Activated CD4-positive, alpha-beta memory T cell treated with anti-CD3 and anti-CD28 coated beads, Interleukin-2, amount 10 ng/mL, durations not matched to agents 7 days and 5 days (primary cell): ENCODE data around the gene MAP3K4. TPM values are rescaled to one million over a fixed set of nuclear protein-coding genes. Genes with fewer than 3 reads are reported as not detected.

ENCODE experiments used
- CTCF ChIA-PET: fragments of 350-600 bp; sonication (Branson Sonifier 250); formaldehyde crosslinking; loops from one replicate; lab custom pipeline; 2021; ENCODE audit warnings: antibody characterized with exemption, inconsistent platforms; lab: Charles Lee
- POLR2A ChIA-PET: fragments of 350-600 bp; sonication (Branson Sonifier 250); formaldehyde crosslinking; loops from one replicate; lab custom pipeline; 2021; ENCODE audit warnings: antibody characterized with exemption; lab: Charles Lee
- DNase-seq: peaks from one replicate; pipeline ENCODE4 v3.0.0-alpha.2; 2020
- H3K27ac Mint-ChIP-seq: one replicate; pipeline ENCODE4 v1.8.0; 2021; ENCODE audit warnings: mild to moderate bottlenecking, mixed read lengths
- H3K27me3 Mint-ChIP-seq: one replicate; pipeline ENCODE4 v1.8.0; 2021; ENCODE audit warnings: mixed read lengths
- H3K36me3 Mint-ChIP-seq: one replicate; pipeline ENCODE4 v1.8.0; 2021; ENCODE audit warnings: low read depth, mixed read lengths
- H3K4me1 Mint-ChIP-seq: one replicate; pipeline ENCODE4 v1.8.0; 2021; ENCODE audit warnings: mixed read lengths
- H3K4me3 Mint-ChIP-seq: one replicate; pipeline ENCODE4 v1.8.0; 2021; ENCODE audit warnings: mild to moderate bottlenecking, mixed read lengths
- H3K9me3 Mint-ChIP-seq: one replicate; pipeline ENCODE4 v1.8.0; 2021; ENCODE audit warnings: mixed read lengths
- total RNA-seq, 2 experiments: library from RNA; stranded (reverse); gene quantifications; one replicate each; pipeline ENCODE4 v1.2.3, GENCODE V29; 2021

The MAP3K4 gene
- total RNA-seq, 2 experiments from 2014 or later = 40.0 to 50.6 TPM

DNA sequence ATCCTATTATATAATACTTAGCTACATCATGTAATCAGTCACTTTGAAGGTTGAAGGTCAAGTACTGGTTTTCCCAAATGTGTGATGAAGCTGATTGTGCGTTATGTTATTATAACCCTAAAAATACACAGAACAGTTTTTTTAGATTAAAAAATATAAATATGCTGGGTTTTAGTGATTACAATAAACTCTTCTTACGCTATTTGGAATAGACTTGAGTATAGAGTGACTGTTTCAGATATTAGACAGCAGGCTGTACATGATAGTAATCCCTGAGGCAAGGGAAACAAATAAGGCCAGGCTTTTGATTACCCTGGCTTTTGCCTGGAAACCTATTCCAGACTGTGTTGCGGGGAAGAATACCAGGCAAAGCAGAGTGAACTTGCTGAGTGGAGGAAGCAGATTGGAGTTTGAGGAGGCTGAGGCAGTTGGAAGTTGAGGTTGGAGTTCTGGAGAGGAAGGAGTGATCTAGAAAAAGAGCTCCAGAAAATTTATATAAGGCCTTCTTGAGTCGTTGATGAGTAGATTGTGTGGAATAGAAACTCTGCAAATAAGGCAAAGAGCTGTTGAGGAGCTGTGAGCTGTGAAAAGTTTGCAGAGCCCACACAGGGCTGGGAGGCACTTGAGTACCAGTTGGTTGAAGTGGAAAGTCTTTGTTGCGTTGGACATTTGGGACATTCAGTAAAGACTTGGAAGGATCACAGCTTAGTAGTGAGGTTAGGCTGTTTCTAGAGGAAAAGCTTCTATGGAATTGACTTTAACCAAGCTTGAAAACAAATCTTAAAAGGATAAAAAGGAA, 26.4 kb downstream of the MAP3K4 start:
- Mint-ChIP-seq H3K27ac (no peak overlapping the region), H3K4me3 (no peak overlapping the region), H3K27me3 (no peaks in the 10 kb centered on the region), H3K4me1 (no peaks in the 10 kb centered on the region), H3K36me3 (peaks cover 12% of the 10 kb centered on the region), H3K9me3 (no peaks in the 10 kb centered on the region)
- ChIA-PET CTCF (no interaction called here), POLR2A (no interaction called here)
- DNase-seq = no peak

DNA sequence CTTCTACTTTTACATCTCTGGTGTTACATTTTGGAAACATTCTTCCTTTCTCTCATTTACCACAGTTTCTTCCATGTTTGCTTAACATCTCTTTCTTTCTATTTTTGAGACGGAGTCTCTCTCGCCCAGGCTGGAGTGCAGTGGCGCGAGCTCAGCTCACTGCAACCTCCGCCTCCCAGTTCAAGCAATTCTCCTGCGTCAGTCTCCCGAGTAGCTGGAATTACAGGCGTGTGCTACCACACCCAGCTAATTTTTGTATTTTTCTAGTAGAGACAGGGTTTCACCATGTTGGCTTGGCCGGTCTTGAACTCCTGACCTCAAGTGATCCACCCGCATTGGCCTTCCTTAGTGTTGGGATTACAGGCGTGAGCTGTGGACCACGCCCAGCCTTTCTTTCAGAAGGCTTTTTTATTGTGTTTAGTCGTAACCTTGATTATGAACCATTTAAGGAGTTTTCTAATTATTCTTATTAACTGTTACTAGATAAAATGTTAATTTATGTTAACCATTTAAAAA, 27.8 kb downstream of the MAP3K4 start:
- no peak overlapping the region for H3K27ac Mint-ChIP-seq
- H3K27me3 Mint-ChIP-seq = no peaks in the 10 kb centered on the region
- no peaks in the 10 kb centered on the region for H3K9me3 Mint-ChIP-seq
- DNase-seq = no peak
- H3K4me1 Mint-ChIP-seq = no peaks in the 10 kb centered on the region
- POLR2A ChIA-PET = no interaction called here
- H3K36me3 Mint-ChIP-seq = peaks cover 12% of the 10 kb centered on the region
- CTCF ChIA-PET = no interaction called here
- no peak overlapping the region for H3K4me3 Mint-ChIP-seq

DNA sequence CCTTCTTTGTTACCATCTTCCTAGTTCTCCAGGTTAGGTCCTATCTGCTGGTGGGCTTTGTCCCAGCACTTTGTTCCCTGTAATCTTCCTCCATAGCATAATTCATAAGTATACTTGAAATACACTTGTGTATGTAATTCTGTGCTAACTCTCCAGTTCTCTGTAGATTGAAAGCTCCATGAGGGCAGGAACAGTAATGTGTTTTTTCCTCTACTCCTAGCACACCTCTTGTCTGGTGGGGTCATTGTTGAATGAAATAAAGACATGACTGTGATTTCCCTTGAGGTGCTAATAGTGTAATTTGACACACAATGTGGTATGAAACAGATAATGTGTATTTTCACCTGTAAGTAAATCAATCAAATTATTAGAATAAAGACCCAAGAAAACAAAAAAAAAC, 30.0 kb downstream of the MAP3K4 start:
- no peaks in the 10 kb centered on the region for H3K9me3 Mint-ChIP-seq
- ChIA-PET POLR2A (interaction anchor here (1.3 kb wide), 1 partner anchor 30 kb away, joined by 3 read pairs; no protein-coding TSS in a partner anchor), CTCF (no interaction called here)
- H3K4me3 Mint-ChIP-seq = no peak overlapping the region
- no peaks in the 10 kb centered on the region for H3K27me3 Mint-ChIP-seq
- peaks cover 20% of the 10 kb centered on the region for H3K36me3 Mint-ChIP-seq
- no peak overlapping the region for H3K27ac Mint-ChIP-seq
- DNase-seq = no peak
- H3K4me1 Mint-ChIP-seq = no peaks in the 10 kb centered on the region

- Mint-ChIP-seq H3K4me3 (no peak overlapping the region), H3K9me3 (no peaks in the 10 kb centered on the region), H3K36me3 (peaks cover 20% of the 10 kb centered on the region), H3K4me1 (no peaks in the 10 kb centered on the region), H3K27me3 (no peaks in the 10 kb centered on the region), H3K27ac (no peak overlapping the region)
- ChIA-PET POLR2A (interaction anchor here (1.3 kb wide), 1 partner anchor 31 kb away, joined by 3 read pairs; no protein-coding TSS in a partner anchor), CTCF (no interaction called here)
- no peak for DNase-seq
Measured at GRCh38 chr6:161021998-161022743, 30.6 kb downstream of the MAP3K4 start.

GRCh38 chr6:161023316-161023715, 31.7 kb downstream of the MAP3K4 start:
- no peak overlapping the region for H3K4me3 Mint-ChIP-seq
- POLR2A ChIA-PET = no interaction called here
- H3K27ac Mint-ChIP-seq = no peak overlapping the region
- no peaks in the 10 kb centered on the region for H3K9me3 Mint-ChIP-seq
- H3K4me1 Mint-ChIP-seq = peaks cover 2% of the 10 kb centered on the region
- no peaks in the 10 kb centered on the region for H3K27me3 Mint-ChIP-seq
- CTCF ChIA-PET = no interaction called here
- DNase-seq = no peak
- H3K36me3 Mint-ChIP-seq = peaks cover 20% of the 10 kb centered on the region

GRCh38 chr6:161024364-161024920, 32.9 kb downstream of the MAP3K4 start:
- peaks cover 20% of the 10 kb centered on the region for H3K36me3 Mint-ChIP-seq
- H3K4me3 Mint-ChIP-seq = no peak overlapping the region
- no peak overlapping the region for H3K27ac Mint-ChIP-seq

GRCh38 chr6:161027385-161027784, 35.8 kb downstream of the MAP3K4 start:
- POLR2A ChIA-PET = no interaction called here
- Mint-ChIP-seq H3K9me3 (no peaks in the 10 kb centered on the region), H3K4me1 (peaks cover 18% of the 10 kb centered on the region), H3K36me3 (peaks cover 11% of the 10 kb centered on the region), H3K4me3 (no peak overlapping the region), H3K27me3 (no peaks in the 10 kb centered on the region), H3K27ac (no peak overlapping the region)
- no peak for DNase-seq
- CTCF ChIA-PET = no interaction called here

More at GRCh38 chr6:161024364-161024920, 32.9 kb downstream of the MAP3K4 start:
- ChIA-PET POLR2A (interaction anchor here (1.0 kb wide), 1 partner anchor 9 kb away, joined by 3 read pairs; no protein-coding TSS in a partner anchor), CTCF (no interaction called here)
- no peaks in the 10 kb centered on the region for H3K27me3 Mint-ChIP-seq
- H3K9me3 Mint-ChIP-seq = no peaks in the 10 kb centered on the region
- no peak for DNase-seq
- peaks cover 10% of the 10 kb centered on the region for H3K4me1 Mint-ChIP-seq

- ChIA-PET POLR2A (interaction anchor here (0.6 to 0.9 kb wide), 2 partner anchors 38 to 245 kb away, joined by 3 read pairs; partner anchors contain the start of genes AGPAT4 and MAP3K4), CTCF (interaction anchor here (1.0 kb wide), 1 partner anchor 342 kb away, joined by 5 read pairs; no protein-coding TSS in a partner anchor)
- no peak overlapping the region for H3K4me3 Mint-ChIP-seq
- H3K9me3 Mint-ChIP-seq = no peaks in the 10 kb centered on the region
- no peaks in the 10 kb centered on the region for H3K27me3 Mint-ChIP-seq
- H3K4me1 Mint-ChIP-seq = peaks cover 18% of the 10 kb centered on the region
- H3K36me3 Mint-ChIP-seq = peaks cover 11% of the 10 kb centered on the region
- peak overlapping the region; percentile 15 for H3K27ac Mint-ChIP-seq
- DNase-seq = no peak
Measured at GRCh38 chr6:161029195-161029809, 37.7 kb downstream of the MAP3K4 start.

DNA sequence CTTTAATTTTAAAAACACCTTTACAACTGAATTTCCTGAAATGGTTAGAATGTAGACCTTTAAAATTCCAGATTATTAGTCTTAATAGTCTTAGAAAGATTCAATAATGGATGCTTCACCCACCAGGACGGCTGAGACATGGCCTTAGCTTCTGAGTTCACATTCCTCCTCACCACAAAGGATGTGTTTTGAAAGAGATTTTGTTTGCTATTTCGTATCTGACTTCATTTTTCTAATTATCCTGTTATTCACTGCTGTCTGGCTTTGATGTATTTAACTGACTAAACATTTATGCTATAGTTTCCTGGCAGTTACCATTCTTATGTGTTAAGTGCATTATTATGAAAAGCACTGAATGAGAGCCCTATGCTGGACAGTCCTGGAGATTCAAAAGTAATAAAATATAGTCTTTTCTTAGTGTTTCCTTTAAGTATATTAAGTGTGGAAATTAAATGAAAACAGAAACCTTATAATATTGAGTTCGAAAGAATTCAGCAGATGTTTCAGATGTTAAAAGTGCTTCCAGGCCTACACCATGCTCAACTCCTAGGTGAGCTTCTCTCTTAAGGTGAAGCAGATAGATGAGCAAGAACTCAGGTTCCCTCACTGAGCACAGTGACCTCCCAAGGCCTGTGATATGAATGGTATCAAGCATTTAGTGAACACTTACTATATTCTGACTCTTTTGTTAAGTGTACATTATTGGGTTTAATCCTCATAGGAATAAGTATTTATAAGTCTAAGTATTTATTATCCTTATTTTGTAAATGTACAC, 40.3 kb downstream of the MAP3K4 start:
- DNase-seq = no peak
- ChIA-PET POLR2A (no interaction called here), CTCF (interaction anchor here (1.0 to 1.2 kb wide), 3 partner anchors 39 to 339 kb away, joined by 3 to 5 read pairs (median 3); no protein-coding TSS in a partner anchor)
- Mint-ChIP-seq H3K4me1 (peaks cover 21% of the 10 kb centered on the region), H3K36me3 (peaks cover 7% of the 10 kb centered on the region), H3K4me3 (no peak overlapping the region), H3K27ac (no peak overlapping the region), H3K27me3 (no peaks in the 10 kb centered on the region), H3K9me3 (no peaks in the 10 kb centered on the region)

DNA sequence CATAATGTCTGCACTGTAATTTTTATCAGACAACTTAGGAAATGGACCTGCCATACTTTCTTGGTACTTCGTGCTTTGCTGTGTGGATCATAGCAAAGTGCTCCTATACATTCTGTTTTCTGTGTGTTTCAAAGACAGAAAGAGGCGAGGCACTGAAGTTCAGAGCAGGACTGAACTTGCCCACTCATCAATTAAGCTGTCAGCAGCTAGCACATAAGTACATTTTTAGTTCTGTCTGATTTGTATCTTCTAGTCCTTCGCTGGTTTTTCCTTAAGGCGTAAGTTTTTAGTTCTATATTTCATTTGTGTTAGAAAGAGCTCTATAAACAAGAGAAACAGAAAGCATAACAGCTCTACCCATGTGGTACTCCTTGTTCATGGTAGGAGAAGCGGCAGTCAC, 42.1 kb downstream of the MAP3K4 start:
- Mint-ChIP-seq H3K4me3 (no peak overlapping the region), H3K27me3 (no peaks in the 10 kb centered on the region), H3K9me3 (no peaks in the 10 kb centered on the region), H3K36me3 (peaks cover 17% of the 10 kb centered on the region), H3K27ac (no peak overlapping the region), H3K4me1 (peaks cover 28% of the 10 kb centered on the region)
- DNase-seq = no peak
- ChIA-PET CTCF (no interaction called here), POLR2A (no interaction called here)

DNA sequence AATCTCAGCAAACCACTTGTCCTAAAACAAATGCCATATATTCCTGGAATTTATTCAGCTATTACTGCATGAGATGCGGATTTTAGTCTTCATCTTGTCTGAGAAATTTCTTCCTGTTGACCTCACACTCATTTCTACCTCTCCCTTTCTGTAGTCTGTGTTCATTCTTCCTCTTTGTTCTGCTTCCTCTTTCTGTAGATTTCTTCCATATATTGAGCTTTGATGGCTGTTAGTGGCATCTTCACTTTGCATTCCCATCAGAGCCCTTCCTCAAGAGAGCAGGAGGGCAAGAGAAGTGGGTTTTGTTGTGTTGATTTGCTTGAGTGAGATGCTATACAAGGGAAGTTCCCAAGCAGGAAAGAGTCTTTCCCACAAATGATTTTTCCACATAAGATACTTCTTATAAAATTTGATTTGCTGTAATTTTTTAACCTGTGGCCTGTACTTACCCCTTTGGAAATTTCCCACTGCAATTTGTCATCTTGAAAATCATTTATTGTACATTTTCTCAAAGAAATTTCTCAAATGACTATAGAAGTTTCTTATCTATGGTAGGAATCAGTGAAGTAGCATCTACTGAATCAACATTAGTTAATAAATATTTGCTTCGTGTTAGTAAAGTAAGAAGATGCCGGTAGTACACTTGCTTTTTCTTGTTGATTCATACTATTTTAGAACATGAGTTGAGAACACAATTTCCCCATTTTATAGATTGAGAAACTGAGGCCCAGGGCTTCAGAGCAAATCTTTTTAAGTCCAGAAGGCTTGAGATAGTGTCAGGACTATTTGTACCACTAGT, 43.8 kb downstream of the MAP3K4 start:
- H3K27me3 Mint-ChIP-seq = no peaks in the 10 kb centered on the region
- peaks cover 18% of the 10 kb centered on the region for H3K4me1 Mint-ChIP-seq
- peak overlapping the region; percentile 4 for H3K4me3 Mint-ChIP-seq
- ChIA-PET POLR2A (no interaction called here), CTCF (interaction anchor here (1.1 kb wide), 1 partner anchor 105 kb away, joined by 3 read pairs; no protein-coding TSS in a partner anchor)
- no peaks in the 10 kb centered on the region for H3K9me3 Mint-ChIP-seq
- H3K36me3 Mint-ChIP-seq = peaks cover 22% of the 10 kb centered on the region
- no peak overlapping the region for H3K27ac Mint-ChIP-seq
- no peak for DNase-seq
